GM10847 (cell line): Measurements from ENCODE around the gene MAP4K5.

Experiments used
- POLR2A ChIP-seq: IDR thresholded peaks from 2 replicates; pipeline ENCODE4 v1.6.1; 2011; ENCODE audit not compliant: insufficient read length; ENCODE audit errors: extremely low read depth

Gene MAP4K5

DNA sequence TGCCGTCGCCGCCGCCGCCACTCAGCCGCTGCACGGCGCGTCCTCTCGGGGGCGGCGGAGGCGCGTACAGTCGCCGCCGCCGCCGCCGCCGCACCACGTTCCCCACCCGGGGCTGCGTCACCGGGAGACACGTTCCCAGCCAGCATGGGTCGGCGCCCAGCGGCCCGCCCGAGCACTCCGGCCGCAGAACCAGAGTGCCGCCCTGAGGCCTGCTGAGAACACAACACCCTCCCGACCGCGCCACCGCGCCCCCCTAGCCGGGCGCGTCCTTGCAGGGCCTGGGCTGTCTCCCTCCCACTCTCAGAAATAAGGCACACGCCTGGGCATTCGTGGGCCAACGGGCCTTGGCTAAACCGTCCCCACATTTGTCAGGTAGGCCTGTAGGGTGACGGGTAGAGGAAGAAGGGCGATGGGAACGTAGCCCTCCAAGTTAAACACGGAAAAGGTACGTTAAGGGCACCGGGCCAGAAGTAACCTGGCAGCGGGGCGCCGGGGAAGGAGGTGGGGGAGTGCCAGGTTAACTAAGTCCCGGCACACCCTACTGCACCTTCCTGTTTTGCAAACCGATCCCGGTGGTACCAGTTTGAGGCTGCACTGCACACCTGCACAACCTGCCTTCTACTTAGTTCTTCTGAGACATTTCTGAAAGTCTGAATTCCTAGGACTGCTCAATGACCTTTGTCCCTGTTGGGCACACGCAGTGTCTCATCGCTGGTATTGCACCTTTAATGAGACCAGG, at the start of gene MAP4K5:
Gene MAP4K5 (minus strand): TSS at position 68 of the 739 bp plus-strand sequence. CDS start 520 bp downstream, outside the sequence.
- TF ChIP-seq POLR2A, result peak; percentile 51

DNA sequence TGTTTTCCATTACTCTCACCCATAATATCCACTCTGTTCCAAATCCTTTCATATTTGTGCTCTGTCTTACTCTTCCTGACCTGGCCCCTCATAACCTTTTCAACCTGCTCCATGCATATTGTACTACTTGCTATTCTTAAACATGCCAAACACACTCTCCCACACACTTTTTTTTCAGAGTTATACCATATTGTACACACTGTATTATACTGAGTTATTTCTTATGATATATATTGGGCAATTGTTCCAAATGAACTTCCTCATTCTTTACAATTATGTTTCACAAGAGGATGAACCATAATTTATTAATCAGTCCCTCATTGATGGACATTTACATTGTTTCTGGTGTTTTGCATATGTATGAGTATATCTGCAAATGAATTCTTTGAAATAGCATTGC, 46.1 kb upstream of the MAP4K5 start:
- no peak for TF ChIP-seq POLR2A

DNA sequence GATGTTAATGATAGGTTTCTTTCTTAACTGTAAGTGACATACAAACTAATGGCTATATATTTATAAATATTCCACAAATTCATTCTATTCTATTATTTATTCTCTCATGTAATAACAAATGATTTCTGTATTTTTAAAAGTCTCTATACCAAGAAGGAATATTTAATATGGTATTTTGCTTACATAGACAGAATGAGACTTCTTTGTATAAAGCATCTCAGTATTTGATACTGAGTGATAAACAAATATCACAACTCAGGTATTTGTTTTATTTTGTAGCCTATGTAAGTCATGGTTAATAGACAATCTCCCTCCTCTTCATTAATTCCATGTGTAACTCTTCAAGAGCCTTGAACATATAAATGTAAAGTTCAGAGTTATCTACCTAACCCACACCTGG, 45.6 kb upstream of the MAP4K5 start:
- no peak for TF ChIP-seq POLR2A

DNA sequence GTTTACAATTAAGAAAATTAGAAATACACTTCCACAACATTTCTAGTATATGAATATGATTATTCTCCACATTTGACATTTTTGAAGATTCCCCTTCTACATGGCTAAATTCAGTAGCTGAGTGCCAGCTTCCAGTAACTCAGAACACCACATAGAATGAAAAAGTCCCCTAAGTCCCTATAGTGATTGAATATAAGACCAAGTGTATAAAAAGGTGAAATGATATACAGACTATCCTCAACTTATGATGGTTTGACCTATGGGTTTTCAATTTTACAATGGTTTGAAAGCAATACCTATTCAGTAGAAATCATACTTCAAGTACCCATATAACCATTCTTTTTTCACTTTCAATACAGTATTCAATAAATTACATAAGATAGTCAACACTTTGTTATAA, 43.4 kb upstream of the MAP4K5 start:
- no peak for TF ChIP-seq POLR2A

DNA sequence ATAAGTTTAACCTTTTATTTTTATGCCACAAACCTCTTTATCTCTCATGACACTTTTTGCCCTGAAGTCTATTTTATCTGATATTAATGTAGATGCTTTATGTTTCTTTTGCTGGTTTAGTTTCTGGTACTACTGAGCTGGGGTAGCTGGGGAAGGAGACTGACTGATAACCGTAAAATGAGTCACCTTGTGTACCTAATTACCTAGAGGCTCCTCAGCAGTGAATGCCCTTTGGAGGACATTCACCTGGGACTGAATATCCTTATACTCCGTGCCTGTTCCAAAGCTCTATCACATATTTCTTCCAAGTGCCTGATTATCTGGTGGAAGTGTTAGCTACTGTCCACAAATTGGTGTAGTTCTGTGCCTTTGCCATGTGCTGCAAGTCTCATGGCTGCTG, 41.5 kb upstream of the MAP4K5 start:
- no peak for TF ChIP-seq POLR2A

DNA sequence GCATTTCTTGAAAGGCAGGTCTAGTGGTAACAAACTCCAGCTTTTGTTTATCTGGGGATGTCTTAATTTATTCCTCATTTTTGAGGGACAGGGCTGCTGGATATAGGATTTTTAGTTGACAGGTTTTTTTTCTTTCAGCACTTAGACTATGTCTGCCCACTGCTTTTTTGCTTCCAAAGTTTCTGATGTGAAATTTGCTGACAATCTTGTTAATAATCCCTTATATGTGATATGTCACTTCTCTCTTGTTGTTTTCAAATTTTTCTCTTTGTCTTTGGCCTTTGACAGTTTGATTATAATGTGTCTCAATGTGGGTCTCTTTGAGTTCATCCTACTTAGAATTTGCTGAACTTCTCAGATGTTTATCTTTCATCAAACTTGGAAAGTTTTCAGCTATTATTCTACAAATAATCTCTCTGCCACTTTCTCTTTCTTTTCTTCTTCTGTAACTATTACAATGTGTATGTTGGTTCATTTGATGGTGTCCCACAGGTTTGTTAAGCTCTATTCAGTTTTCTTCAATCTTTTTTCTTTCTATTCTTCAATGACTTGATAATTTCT, 37.4 kb upstream of the MAP4K5 start:
- no peak for TF ChIP-seq POLR2A

DNA sequence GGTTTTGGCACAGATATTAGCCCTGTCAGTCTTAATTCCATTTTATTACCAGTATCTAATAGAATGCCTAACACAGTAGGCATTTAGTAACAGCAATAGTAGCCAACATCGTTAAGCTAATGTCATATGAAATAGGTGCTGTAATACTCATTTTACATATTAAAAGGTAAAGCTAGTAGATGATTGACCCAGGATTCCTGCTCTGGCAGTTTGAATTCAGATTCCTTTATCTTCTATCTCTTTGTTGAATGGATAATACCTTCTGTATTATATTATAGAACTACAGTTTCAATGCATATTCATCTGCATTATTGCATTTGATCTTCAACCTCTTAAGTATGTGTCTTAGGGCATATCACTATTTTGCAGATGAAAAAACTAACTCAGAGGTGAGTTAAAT, 30.5 kb upstream of the MAP4K5 start:
- TF ChIP-seq POLR2A, result no peak

DNA sequence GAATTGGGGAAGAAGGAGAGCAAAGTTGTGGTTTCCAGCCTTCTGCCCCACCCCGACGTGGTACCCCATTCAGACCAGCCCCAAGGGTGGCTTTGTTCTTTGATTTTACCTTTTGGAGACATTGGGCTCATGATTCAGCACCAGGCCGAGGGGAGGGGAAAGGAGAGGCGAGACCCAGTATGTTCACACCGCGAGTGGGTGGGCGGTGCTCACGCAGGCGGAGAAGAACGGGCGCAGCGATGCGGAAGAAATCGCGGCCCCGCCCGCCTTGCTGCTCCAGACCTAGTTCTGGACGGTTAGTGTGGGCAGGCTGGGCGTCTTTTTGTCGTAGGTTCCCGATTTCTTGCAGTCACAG, 28.5 kb upstream of the MAP4K5 start:
- TF ChIP-seq POLR2A, result no peak

DNA sequence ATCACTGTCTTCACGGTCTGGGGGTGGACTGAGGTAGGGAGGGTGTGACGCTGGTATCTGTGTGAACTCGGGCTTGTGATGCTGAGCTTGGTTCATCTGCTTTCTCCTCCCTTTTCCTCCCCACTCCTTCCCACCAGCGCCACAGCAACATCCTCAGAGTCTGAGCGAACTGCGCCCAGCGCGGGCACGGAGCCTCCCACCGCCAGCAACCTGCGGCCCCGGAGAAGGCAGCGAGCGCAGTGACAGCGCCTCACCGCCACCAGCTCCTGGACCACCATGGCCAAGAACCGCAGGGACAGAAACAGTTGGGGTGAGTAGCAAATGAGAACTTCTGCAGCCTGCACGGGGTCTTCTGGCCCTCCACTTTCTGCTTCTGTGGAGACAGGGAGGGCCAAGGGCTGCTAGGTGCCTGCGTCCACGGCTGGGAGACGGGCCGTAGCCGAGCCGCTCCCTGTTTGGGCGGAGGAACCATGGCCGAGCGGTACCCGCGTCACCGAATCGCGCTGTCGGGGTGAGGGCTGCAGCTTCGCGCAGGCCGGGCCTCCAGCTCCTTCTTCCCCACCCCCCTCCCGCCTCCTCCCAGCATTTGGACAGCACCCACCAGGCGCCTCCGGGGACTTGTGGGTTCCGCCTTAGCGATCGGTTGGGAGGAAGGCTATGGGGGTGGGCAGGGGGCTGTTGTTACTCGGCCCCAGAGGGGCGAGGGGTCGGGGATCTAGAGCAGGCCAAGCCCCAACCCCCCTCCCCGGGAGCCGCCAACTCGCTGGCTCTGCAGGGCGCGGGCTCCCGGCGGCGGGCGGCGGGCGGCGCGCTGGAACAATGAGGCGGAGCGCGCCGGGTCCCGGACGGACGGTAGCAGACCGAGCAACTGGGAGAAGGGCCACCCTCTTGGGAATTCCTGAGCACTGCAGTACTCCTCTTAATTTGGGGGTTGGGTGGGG, 27.9 kb upstream of the MAP4K5 start, which contains the start of gene ATL1:
Gene ATL1 (plus strand): TSS at position 156 of the 941 bp plus-strand sequence. CDS start 121 bp downstream, at position 277.
- TF ChIP-seq POLR2A, result no peak

DNA sequence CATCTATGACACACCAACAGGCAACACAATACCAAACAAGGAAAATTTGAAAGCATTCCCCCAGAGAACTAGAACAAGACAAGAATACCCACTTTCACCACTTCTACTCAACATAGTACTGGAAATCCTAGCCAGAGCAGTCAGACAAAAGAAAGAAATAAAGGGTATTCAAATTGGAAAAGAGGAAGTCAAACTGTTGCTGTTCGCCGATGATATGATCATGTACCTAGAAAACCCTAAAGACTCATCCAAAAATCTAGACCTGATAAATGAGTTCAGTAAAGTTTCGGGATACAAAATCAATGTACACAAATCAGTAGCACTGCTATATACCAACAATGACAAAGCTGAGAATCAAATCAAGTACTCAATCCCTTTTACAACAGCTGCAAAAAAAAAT, 19.5 kb upstream of the MAP4K5 start:
- TF ChIP-seq POLR2A, result no peak

DNA sequence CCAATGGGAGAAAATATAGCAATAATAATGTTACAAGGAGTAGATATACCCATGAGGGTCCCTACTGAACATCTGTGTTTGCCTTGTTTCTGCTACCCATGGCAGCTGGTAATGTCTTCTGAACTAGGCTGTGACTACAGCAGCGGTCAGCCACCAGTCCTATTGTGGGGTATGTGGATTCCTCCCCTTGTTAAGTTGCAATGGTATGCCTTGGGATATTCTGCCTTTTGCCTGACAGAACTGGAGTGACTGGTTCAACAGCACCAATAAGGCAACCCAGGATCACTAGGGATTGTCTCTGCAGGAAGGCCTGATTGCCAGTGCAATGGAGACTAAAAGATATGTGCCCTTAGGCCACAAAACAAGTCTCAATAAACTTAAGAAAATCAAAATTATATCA, 17.9 kb upstream of the MAP4K5 start:
- TF ChIP-seq POLR2A, result no peak

DNA sequence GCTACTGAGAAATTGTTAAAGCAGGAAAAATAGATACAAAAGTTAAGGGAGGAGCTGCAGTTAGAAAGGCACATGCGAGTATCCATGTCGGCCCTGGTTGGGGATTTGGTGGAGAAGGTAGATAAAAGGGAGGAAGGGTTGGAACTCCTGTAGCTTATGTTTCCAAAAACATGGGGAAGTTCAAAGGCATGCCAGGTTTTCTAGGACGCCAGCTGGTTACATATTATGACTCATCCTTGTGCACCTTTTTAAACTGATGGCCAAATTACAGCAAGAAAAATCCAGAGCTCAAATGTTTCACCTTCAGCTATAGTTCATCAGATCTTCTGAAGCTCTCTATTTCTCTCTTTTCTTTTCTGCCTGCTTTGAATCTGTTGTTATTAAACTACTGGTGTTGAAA, 13.2 kb upstream of the MAP4K5 start:
- no peak for TF ChIP-seq POLR2A

DNA sequence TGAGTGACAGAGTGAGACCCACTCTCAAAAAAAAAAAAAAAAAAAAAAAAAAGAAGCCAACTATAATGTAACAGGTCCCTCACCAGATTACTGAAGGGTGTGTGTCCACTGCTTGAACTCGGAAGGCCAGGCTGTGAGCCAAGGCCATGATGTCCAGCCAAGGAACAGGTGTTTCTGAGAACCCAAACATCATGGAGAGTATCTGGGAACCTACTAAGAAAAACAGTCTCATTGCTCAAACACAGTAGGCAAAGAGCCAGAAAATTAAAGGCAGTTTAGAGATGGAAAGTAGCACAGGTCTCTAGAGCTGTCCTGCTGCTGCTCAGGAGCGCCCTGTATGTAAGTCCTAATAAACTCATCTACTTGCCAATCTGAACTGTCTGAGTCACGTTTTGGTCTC, 12.5 kb upstream of the MAP4K5 start:
- no peak for TF ChIP-seq POLR2A

DNA sequence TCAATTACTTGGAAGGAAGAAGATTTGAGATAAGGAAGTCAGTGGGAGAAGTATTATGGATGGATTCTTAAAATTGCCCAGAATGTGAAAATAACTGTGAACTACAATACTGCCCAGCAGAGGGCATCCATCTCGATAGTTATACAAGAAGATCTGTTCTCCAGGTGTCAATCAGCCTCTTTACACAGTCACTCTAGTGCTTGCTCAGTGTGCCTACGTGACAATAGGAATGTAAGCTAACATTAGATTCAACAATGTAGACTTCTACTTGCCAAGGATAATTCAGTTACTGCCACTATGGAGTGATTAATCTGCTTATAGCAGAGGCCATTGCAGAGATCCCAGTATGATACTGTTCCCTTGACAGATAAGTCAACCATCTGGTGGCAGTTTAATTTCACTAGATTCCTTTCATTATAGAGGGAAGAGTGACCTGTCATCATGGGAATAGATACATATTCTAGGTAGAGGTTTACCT, 10.6 kb upstream of the MAP4K5 start:
- no peak for TF ChIP-seq POLR2A

DNA sequence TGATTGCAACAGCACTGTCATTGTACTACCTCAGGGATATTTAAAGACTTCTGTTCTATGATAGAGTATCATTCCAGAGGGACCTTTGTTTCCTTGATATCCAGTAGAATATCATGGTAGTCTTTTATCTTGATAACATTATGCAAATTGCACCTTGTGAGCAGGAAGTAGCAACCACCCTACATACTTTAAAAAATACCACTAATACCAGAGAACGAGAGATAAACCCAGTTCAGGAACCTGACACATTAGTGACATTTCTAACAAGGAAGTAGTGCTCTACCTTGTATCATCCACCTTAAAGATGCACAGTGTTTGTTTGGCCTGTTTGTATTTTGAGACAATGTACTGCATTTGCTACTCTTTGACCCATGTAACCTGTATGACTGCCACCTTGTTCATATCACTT, 8.8 kb upstream of the MAP4K5 start:
- TF ChIP-seq POLR2A, result no peak

DNA sequence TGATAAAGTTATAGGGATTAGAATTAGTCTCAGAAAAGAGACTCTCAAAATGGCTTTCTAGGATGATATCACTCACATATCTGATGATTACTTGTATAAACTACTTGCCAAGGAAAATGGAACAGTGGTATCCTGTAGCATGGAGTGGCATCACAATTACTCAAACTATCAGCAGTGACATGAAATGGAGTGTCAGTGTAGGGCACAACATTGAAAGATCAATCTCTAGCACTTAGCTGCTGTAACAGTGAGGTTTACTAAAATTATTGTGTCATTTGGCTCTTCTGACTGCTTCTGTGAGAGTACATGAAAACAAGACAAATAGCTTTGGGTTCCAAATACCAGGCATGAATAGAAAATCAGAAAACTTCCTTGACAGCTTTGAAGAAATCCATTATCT, 6.7 kb upstream of the MAP4K5 start:
- no peak for TF ChIP-seq POLR2A

DNA sequence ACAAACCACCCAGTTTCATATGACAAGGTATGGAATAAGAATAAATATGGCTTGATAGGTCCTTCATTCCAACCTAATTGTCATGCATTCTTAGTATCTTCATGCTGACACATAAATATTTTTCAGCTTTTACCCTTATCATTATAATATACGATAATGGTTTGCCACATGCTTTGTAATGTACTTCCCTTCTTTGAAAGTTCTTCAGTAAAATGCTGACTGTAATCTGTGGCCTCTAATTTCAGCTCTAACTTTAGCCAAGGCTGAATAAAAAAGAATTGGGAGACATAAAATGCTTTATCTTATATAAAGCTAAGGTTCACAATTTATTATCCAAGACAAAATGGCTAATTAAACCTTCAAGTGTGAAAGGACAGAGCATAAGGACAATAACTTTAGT, 2.6 kb upstream of the MAP4K5 start:
- TF ChIP-seq POLR2A, result no peak
